Measurements from ENCODE around the gene OBSL1. TPM values are rescaled to one million over a fixed set of nuclear protein-coding genes. Genes with fewer than 3 reads are reported as not detected.

OBSL1 gene
- total and polyA plus RNA-seq, 7 donors: 10.3 to 134 (median 38.7) TPM

GRCh38 chr2:219578811-219579613 lies 7.7 kb upstream of the OBSL1 start:
- TF ChIP-seq CTCF (IDR thresholded peaks at IDR 0.05): no peak
- no peaks in the 10 kb centered on the region for H3K36me3 ChIP-seq (ENCODE audit: insufficient read depth in 1 of 2, low read depth in 1 of 2)
- no peaks in the 10 kb centered on the region for H3K9me3 ChIP-seq
- 56 to 70% (median 64%) methylated on average over 8 of the region's 8 CpGs for WGBS, 3 donors
- intact Hi-C loops (cut with DNase I): no loop called here
- no peaks in the 10 kb centered on the region for H3K27me3 ChIP-seq (ENCODE audit: insufficient read depth in 3 of 3, low read length in 2 of 3)
- DNase-seq (no peak), ATAC-seq (peak; percentile 61 to 81 (median 72))
- H3K27ac ChIP-seq: no peak overlapping the region
- H3K4me1 ChIP-seq: no peaks in the 10 kb centered on the region
- H3K4me3 ChIP-seq: no peak overlapping the region

- H3K36me3 ChIP-seq (ENCODE audit: insufficient read depth in 1 of 2, low read depth in 1 of 2): no peaks in the 10 kb centered on the region
- intact Hi-C loops (cut with DNase I): no loop called here
Observed at GRCh38 chr2:219576505-219577388, 5.4 kb upstream of the OBSL1 start.

GRCh38 chr2:219575566-219576504 lies 4.5 kb upstream of the OBSL1 start:
- no peaks in the 10 kb centered on the region for H3K27me3 ChIP-seq (ENCODE audit: insufficient read depth in 3 of 3, low read length in 2 of 3)
- H3K27ac ChIP-seq: no peak overlapping the region
- H3K4me1 ChIP-seq: no peaks in the 10 kb centered on the region
- TF ChIP-seq CTCF (IDR thresholded peaks at IDR 0.05): no peak
- ATAC-seq (no peak), DNase-seq (no peak)
- intact Hi-C loops (cut with DNase I): no loop called here
- H3K9me3 ChIP-seq: no peaks in the 10 kb centered on the region
- no peaks in the 10 kb centered on the region for H3K36me3 ChIP-seq (ENCODE audit: insufficient read depth in 1 of 2, low read depth in 1 of 2)
- WGBS, 3 donors: 77 to 88% (median 86%) methylated on average over 6 of the region's 6 CpGs
- H3K4me3 ChIP-seq: no peak overlapping the region

More at GRCh38 chr2:219576505-219577388, 5.4 kb upstream of the OBSL1 start:
- TF ChIP-seq CTCF (IDR thresholded peaks at IDR 0.05): no peak
- DNase-seq: no peak
- Histone ChIP-seq H3K9me3 (no peaks in the 10 kb centered on the region), H3K27ac (no peak overlapping the region), H3K27me3 (ENCODE audit: insufficient read depth in 3 of 3, low read length in 2 of 3) (no peaks in the 10 kb centered on the region), H3K4me3 (no peak overlapping the region), H3K4me1 (no peaks in the 10 kb centered on the region)
- ATAC-seq: no peak
- WGBS, 3 donors: 48 to 56% (median 51%) methylated on average over 15 of the region's 15 CpGs

- H3K36me3 ChIP-seq (ENCODE audit: insufficient read depth in 1 of 2, low read depth in 1 of 2): no peaks in the 10 kb centered on the region
- H3K27me3 ChIP-seq (ENCODE audit: insufficient read depth in 3 of 3, low read length in 2 of 3): no peaks in the 10 kb centered on the region
- H3K27ac ChIP-seq: no peak overlapping the region
- ATAC-seq (no peak), DNase-seq (no peak)
- no peak overlapping the region for H3K4me3 ChIP-seq
- peaks cover 5% of the 10 kb centered on the region for H3K4me1 ChIP-seq
- intact Hi-C loops (cut with DNase I): no loop called here
- H3K9me3 ChIP-seq: no peaks in the 10 kb centered on the region
- WGBS, 3 donors: 65 to 81% (median 71%) methylated on average over 19 to 22 of the region's 22 CpGs
- TF ChIP-seq CTCF (IDR thresholded peaks at IDR 0.05): no peak
Observed at GRCh38 chr2:219574484-219575311, 3.4 kb upstream of the OBSL1 start.

Measured in psoas muscle (tissue), 8 donors.